PC-9 (cell line): ENCODE data around the gene ADNP.

ENCODE experiments used
- CTCF ChIP-seq: fragments of 200-600 bp; sonication (generic); conservative IDR thresholded peaks from 2 replicates; pipeline ENCODE4 v1.6.1; 2017; ENCODE audit warnings: mixed run types, antibody characterized with exemption, mild to moderate bottlenecking, moderate library complexity
- EZH2 ChIP-seq: fragments of 200-600 bp; sonication (generic); IDR thresholded peaks from 2 replicates; pipeline ENCODE4 v1.8.0; 2017; ENCODE audit warnings: antibody characterized with exemption, low read depth

- TF ChIP-seq CTCF = no peak
- no peak for TF ChIP-seq EZH2
These were observed 36.0 kb downstream of the ADNP start for GRCh38 chr20:50895111-50895830.
